ENCODE data around the gene HSH2D.
A peak's percentile ranks its signal among the peaks of the same experiment; 100 is the strongest.

The HSH2D gene, protein sequence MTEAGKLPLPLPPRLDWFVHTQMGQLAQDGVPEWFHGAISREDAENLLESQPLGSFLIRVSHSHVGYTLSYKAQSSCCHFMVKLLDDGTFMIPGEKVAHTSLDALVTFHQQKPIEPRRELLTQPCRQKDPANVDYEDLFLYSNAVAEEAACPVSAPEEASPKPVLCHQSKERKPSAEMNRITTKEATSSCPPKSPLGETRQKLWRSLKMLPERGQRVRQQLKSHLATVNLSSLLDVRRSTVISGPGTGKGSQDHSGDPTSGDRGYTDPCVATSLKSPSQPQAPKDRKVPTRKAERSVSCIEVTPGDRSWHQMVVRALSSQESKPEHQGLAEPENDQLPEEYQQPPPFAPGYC

DNA sequence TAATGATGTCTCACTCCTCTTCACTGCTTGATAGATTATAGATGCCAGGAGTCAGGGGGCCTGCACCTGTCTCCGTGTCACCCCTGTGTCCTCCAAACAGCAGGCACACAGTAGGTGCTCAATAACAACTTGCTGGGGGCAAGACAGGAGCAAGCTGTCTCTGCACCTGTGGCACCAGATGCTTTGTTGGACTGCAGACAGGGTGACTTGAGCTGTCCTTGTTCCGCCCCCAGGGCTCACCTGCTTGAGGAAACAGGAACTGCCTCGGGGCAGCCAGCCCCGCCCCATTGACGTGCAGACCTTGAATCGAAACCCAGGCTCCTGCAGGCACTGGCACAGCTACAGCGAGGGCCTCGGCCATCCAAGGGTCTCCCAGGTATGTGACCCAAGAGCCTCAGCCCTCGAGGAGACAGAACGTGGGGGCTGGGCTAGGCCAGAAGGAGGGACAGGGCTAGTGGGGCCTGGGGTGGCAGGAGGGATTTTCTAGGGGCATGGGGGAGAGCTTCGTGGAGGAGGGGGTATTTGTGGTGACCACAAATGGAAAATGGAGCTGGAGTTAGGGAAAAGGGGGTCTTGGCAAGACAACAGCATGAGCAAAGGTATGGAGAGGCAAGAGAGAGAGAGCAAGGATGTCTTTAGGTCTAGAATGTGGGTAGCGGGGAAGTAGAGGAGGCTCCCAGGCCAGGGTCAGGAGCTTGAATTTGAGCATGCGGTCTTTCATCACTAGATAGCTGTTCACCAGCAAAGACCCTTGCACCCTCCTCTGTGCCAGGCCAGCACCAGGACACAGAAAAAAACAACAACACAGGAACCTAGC, at the start of gene HSH2D:
HSH2D (plus strand) TSS at position 287 of the 817 bp plus-strand sequence. CDS start 5,066 bp downstream, outside the sequence.
- ChIA-PET CTCF (interaction anchor here (0.6 to 1.1 kb wide), 2 partner anchors 20 to 131 kb away, joined by 3 read pairs; no protein-coding TSS in a partner anchor), POLR2A (ENCODE audit: low non-redundant PET) (no interaction called here)
- peak; percentile 52 for DNase-seq (ENCODE audit: low spot score)

DNA sequence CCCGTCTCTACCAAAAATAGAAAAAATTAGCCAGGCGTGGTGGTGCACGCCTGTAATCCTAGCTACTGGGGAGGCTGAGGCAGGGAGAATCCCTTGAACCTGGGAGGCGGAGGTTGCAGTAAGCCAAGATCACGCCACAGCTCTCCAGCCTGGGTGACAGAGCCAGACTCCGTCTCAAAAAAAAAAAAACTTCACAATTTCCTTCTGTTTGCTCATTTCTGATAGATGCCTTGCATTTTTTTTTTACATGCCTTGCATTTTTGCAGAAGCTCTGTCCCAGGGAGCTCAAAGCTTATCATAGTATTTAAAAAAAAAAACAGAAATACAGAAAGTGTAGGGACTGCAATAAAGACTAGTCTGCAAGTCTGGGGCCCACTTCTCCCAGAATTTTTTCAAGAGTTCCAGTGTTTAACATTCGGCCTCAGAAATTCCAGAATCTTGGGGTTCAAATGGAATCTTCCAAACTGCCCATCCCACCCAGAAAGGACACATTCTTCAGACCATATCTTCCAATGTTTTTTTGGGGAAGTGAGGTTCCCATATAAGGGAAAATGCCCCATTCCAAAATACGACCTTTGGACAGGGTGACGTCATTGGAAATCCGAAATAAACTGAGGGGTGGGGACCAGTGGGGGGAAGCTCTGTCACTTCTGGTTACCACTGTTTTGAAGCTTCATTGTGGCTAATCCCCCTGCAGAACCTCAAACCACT, 49.0 kb upstream of the HSH2D start:
- no peak for DNase-seq (ENCODE audit: low spot score)
- peak overlapping the region; percentile 9; the same call in 1 of the 2 replicates for H3K27ac ChIP-seq
- ChIA-PET CTCF (interaction anchor here (0.6 to 0.8 kb wide), 3 partner anchors 30 to 83 kb away, joined by 3 to 5 read pairs (median 5); no protein-coding TSS in a partner anchor), POLR2A (ENCODE audit: low non-redundant PET) (no interaction called here)
- TF ChIP-seq, protein P1, sequence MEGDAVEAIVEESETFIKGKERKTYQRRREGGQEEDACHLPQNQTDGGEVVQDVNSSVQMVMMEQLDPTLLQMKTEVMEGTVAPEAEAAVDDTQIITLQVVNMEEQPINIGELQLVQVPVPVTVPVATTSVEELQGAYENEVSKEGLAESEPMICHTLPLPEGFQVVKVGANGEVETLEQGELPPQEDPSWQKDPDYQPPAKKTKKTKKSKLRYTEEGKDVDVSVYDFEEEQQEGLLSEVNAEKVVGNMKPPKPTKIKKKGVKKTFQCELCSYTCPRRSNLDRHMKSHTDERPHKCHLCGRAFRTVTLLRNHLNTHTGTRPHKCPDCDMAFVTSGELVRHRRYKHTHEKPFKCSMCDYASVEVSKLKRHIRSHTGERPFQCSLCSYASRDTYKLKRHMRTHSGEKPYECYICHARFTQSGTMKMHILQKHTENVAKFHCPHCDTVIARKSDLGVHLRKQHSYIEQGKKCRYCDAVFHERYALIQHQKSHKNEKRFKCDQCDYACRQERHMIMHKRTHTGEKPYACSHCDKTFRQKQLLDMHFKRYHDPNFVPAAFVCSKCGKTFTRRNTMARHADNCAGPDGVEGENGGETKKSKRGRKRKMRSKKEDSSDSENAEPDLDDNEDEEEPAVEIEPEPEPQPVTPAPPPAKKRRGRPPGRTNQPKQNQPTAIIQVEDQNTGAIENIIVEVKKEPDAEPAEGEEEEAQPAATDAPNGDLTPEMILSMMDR (conservative IDR thresholded peaks at IDR 0.05; ENCODE audit: low read depth) = no peak

More for the DNA sequence above, at the start of gene HSH2D:
- TF ChIP-seq, protein P1 (conservative IDR thresholded peaks at IDR 0.05; ENCODE audit: low read depth) = no peak
- no peak within 1 kb of the TSS for H3K27ac ChIP-seq

DNA sequence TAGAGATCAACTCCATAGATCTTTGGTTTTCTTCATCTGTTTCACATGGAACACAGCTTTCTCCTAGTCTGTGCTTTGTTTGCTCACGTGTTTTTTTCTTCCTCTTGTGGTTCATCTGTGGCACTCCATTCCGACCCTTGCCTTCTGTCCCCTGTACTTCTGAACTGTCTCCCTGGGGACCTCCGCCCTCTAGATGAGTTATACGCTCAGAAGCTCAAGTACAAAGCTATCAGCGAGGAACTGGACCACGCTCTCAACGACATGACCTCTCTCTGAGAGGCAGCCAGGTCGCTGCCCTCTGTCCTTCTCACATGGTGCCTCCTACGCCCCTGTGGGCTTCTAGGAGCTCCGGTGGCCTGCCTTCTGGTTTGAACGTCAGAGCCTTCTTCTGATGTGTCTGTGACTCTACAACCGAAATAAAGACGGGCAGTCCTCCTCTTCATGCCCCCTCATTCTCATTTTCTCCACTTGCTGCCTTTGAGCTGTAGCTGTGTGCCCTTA, 48.4 kb upstream of the HSH2D start:
- CTCF ChIA-PET = interaction anchor here (0.5 to 0.8 kb wide), 6 partner anchors 11 to 407 kb away, joined by 3 to 6 read pairs (median 4); no protein-coding TSS in a partner anchor
- no peak overlapping the region for H3K27ac ChIP-seq
- DNase-seq (ENCODE audit: low spot score) = no peak
- TF ChIP-seq, protein P1 (conservative IDR thresholded peaks at IDR 0.05; ENCODE audit: low read depth) = no peak
- POLR2A ChIA-PET (ENCODE audit: low non-redundant PET) = no interaction called here

DNA sequence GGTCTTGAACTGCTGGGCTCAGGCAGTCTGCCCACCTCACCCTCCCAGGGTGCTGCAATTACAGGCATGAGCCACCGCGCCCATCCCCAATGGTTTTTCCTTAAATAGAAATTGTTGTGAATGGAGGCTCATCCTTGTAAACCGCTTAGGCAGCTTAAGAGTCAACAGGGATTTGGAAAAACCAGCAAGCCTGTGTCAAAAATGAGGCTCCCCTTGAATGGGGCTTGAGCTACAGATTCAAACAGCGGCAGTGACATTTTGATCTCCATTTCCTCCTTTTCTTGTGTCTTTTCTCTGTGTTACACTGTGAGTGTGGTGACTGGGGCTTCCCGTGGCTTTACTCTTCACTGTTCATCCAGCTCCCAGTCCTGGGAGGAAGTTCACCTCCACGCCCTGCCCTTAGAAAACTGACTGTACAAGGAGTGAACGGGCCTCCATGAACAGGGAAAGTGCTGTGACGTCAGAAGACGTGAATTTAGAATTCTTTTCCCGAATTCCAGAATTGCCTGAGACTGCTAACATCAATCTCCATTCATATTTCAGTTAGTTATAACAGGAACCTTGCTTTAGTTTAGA, 47.1 kb upstream of the HSH2D start:
- CTCF ChIA-PET = interaction anchor here (0.7 to 1.7 kb wide), 3 partner anchors 10 to 51 kb away, joined by 3 to 4 read pairs (median 4); no protein-coding TSS in a partner anchor
- DNase-seq (ENCODE audit: low spot score) = no peak

DNA sequence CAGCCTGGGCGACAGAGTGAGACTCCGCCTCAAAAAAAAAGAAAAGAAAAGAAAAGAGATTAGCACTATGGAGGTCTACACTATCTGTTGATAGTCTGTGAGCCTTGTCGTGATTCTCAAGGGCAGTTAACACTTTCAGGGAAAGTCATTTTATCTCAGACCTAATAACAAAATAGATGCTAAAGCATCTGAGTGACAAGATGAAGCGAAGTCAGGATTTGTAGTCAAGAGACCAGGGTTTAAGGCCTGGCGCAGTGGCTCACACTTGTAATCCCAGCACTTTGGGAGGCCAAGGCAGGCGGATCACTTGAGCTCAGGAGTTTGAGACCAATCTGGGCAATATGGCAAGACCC, 45.1 kb upstream of the HSH2D start:
- H3K27ac ChIP-seq = no peak overlapping the region
- ChIA-PET CTCF (interaction anchor here (1.7 kb wide), 1 partner anchor 12 kb away, joined by 4 read pairs; no protein-coding TSS in a partner anchor), POLR2A (ENCODE audit: low non-redundant PET) (no interaction called here)
- TF ChIP-seq, protein P1 (conservative IDR thresholded peaks at IDR 0.05; ENCODE audit: low read depth) = no peak
- DNase-seq (ENCODE audit: low spot score) = no peak

More for the DNA sequence above, 47.1 kb upstream of the HSH2D start:
- TF ChIP-seq, protein P1 (conservative IDR thresholded peaks at IDR 0.05; ENCODE audit: low read depth) = no peak
- POLR2A ChIA-PET (ENCODE audit: low non-redundant PET) = no interaction called here
- H3K27ac ChIP-seq = peak overlapping the region; percentile 30
